ENCODE results near the gene SP5.

GRCh38 chr2:170712653-170713542 lies 2.2 kb upstream of the SP5 start:
- no peak for TF ChIP-seq POLR2A (IDR thresholded peaks at IDR 0.05; ENCODE audit: low read depth)
- TF ChIP-seq CTCF (IDR thresholded peaks at IDR 0.05), result no peak
- TF ChIP-seq POLR2AphosphoS5 (IDR thresholded peaks at IDR 0.05), result no peak

All from esophagus muscularis mucosa (tissue), 3 donors.